ENCODE measurements around the gene FAM217B.

The FAM217B gene

GRCh38 chr20:59977086-59977485 lies 36.9 kb downstream of the FAM217B start:
- no peak for DNase-seq

GRCh38 chr20:59983076-59983475 lies 42.9 kb downstream of the FAM217B start:
- no peak for DNase-seq

GRCh38 chr20:59984541-59984940 lies 44.4 kb downstream of the FAM217B start:
- no peak for DNase-seq

- no peak for DNase-seq
Observed at GRCh38 chr20:59985164-59985563, 45.0 kb downstream of the FAM217B start.

- DNase-seq: no peak
Observed at GRCh38 chr20:59985864-59986263, 45.7 kb downstream of the FAM217B start.

GRCh38 chr20:59987135-59987534 lies 46.9 kb downstream of the FAM217B start:
- DNase-seq: no peak

GRCh38 chr20:59988141-59988540 lies 48.0 kb downstream of the FAM217B start:
- no peak for DNase-seq

- no peak for DNase-seq
Observed at GRCh38 chr20:59992526-59993084, 52.4 kb downstream of the FAM217B start.

- DNase-seq: no peak
Observed at GRCh38 chr20:59993736-59994430, 53.7 kb downstream of the FAM217B start.

- no peak for DNase-seq
Observed at GRCh38 chr20:59994697-59995122, 54.5 kb downstream of the FAM217B start.

- DNase-seq: no peak
Observed at GRCh38 chr20:59996108-59996507, 55.9 kb downstream of the FAM217B start.

GRCh38 chr20:59997896-59998295 lies 57.7 kb downstream of the FAM217B start:
- DNase-seq: no peak
